GM21786 (cell line): ENCODE measurements around the gene RPTOR.
"Not testable (repeated sequence)": the region's sequence is repeated elsewhere in the genome, so short reads cannot be mapped to it uniquely, and the experiment has no call there.

Experiments
- ATAC-seq: cut with Tn5 transposase; IDR thresholded peaks from one replicate; pipeline ENCODE4 v1.9.1; 2021; ENCODE audit not compliant: unreplicated experiment

The RPTOR gene

GRCh38 chr17:80544655-80545498 is at the start of gene RPTOR:
TSS of gene RPTOR (plus strand) at chr17:80544838. CDS start at chr17:80545630, 792 bp downstream.
- no peak for ATAC-seq

GRCh38 chr17:80497726-80498241 is 46.9 kb upstream of the RPTOR start:
- no peak for ATAC-seq

DNA sequence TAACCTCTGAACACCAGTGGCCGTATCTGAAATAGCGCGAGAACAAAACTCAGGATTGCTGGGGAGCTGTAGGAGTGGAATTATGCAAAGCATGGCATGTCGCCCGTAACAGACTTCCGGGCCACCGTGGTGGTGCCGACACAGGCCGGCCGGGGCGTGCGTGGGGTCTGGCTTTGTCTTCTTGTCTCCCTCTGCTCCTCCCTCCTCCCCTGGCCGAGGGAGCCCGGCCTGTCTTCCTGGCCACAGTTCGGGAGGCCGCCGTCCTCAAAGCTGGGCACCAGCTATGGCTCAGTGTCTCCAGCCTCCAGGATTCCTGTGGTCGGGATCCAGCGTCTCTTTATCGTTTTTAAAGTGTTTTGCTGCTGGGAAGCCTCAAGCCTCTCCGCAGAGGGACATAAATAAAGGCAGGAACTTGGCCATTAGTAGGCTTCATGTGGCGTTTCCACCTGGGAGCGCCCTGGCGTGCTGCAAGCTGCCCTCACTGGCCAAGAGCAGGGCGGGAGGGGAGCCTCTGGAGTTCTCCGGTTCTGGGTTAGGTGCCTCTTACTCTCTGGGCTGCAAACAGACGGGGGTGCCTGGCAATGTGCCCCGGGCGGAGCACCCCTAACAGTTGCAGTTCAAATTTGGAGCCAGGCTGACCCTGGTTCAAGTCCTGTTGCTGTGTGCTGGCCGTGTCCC is 46.3 kb upstream of the RPTOR start:
- no peak for ATAC-seq

DNA sequence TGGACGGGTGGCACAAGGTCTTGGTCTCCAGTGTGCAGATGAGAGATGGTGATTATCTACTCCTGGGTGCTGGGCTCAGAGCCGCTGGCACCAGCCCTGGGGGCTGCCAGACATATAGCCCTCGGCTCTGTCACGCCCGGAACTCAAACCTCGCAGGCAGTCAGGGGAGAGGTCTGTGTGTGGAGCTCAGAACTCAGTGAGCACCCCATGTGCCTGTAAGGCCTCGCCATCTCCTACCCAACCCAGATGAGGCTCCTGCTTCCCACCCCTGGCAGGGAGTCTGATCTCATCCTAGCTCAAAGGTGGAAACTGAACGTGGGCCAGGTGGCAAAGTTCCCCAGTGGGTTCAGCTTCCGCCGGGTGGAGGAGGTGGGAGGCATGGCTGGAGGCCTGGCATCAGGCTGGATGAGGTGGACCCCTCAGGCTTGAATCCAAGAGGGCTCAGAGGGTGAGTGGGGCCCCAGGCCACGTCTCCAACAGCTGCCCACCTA is 45.7 kb upstream of the RPTOR start:
- no peak for ATAC-seq

GRCh38 chr17:80499560-80499959 is 45.1 kb upstream of the RPTOR start:
- ATAC-seq = no peak

DNA sequence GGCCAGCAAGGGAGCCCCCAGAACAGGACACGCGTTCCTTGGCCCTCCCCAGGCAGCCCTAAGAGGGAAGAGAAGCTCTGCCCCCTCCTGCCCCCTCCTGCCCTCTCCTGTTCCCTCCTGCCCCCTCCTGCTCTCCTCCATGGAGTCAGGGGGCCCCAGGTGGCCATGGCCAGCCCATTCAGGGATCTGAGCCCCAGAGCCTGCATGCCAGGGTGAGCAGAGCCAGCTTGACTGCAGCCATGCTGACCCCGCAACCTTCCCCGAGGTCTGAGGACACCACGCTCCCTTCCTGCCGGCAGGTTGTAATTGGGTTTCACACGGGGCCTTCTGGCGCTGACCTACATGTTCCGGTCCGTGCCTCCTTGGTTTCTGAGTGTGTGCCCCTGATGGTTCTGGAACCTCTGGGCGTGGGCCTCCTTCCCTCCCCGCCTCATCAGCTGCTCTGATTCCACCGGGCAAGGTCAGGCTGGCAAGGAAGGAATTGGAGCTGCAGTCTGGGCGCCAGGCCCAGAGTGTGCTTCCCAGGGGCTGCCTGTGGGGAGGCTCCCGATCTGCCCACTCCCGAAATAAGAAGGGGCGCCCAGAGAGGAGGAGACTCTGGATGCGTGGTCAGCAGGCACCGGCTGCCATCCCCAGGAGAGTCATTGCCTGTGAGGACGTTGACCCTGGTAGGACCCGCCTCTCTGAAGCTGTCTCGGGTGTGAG is 44.5 kb upstream of the RPTOR start:
- ATAC-seq = no peak

DNA sequence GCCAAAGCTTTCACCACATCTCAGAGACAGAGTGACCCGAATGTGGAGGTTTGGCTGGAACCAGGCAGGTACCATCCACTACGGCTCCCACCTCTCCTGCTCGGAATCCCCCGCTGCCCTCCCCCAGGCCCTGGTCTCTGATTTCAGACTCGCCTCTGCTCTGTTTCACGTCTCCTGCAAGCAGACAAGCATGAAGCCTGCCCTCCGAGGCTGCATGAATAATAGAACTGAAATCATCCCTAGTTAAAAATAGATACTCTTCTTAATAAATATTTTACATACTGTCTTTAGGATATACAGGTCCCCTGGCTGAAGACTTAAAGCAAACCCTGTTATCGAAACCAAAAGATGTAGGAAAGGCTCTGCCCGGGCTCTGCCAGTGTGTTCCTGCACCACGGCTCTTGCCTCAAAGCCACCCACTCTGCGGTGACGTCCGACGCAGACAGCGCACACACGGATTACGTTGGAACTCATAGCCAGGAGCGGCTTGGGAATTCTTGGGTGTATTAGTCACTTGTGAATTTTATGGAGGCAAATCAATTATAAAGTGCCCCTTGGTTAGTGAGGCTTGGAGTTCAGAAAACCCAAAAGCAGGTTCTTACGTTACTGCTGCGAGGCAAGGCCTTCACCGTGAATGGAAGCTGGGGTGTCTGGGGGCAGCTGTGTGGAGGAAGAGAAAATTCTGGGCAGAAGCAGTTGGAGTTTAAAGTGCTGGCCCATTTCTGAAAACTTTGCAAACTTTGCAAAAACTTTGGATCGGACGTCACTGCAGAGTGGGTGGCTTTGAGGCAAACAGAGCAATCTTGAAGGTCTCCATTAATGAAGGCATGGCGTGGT is 42.7 kb upstream of the RPTOR start:
- ATAC-seq = no peak

- ATAC-seq = no peak
Measured at GRCh38 chr17:80502578-80502877, 42.1 kb upstream of the RPTOR start.

- ATAC-seq = no peak
Measured at GRCh38 chr17:80503031-80503430, 41.6 kb upstream of the RPTOR start.

- ATAC-seq = no peak
Measured at GRCh38 chr17:80503921-80504320, 40.7 kb upstream of the RPTOR start.

GRCh38 chr17:80504686-80505413 is 39.8 kb upstream of the RPTOR start:
- ATAC-seq = no peak

DNA sequence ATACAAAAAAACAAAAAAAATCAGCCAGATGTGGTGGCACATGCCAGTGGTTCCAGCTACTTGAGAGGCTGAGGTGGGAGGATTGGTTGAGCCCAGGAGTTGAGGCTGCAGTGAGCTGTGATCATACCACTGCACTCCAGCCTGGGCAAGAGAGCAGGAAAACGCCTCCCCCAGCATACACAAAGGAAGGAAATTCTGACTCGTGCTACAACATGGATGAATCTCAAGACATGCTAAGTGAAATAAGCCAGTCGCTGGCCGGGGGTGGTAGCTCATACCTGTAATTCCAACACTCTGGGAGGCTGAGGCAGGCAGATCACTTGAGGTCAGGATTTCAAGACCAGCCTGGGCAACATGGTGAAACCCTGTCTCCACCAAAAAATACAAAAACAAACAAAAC is 37.5 kb upstream of the RPTOR start:
- not testable (repeated sequence) for ATAC-seq

GRCh38 chr17:80507965-80508364 is 36.7 kb upstream of the RPTOR start:
- no peak for ATAC-seq

DNA sequence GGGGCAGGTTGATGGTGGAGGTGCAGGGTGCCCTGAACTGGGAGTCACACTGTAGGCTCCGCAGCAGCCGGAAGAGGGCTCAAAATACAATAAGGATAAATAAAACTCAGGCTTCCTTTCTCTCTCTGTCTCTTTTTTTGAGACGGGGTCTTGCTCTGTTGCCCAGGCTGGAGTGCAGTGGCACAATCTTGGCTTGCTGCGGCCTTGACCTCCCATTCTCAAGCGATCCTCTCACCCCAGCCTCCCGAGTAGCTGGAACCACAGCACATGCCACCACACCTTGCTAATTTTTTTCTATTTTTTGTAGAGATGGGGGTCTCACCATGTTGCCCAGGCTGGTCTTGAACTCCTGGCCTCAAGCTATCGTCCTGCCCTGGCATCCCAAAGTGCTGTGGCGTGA is 35.3 kb upstream of the RPTOR start:
- ATAC-seq = no peak

- ATAC-seq = no peak
Measured at GRCh38 chr17:80510132-80510531, 34.5 kb upstream of the RPTOR start.

DNA sequence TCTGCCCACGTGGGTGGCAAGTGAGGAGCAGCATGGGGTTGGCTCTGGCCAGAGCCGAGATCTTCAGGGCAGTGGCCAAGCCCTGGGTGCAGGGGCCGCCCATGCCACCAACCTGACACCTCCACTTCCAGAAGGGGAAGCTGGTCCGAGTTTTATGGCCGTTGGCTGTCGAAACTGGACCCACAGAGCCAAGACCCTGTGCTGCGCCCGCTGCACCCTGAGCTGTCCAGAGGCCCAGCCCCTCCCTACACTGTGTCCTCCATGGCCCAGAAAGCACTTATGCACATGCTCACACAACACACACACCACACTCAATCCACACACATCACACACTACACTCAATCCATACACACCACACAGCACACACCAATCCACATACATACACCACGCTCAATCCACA is 33.9 kb upstream of the RPTOR start:
- no peak for ATAC-seq

- ATAC-seq = no peak
Measured at GRCh38 chr17:80511222-80512180, 33.1 kb upstream of the RPTOR start.

- ATAC-seq = no peak
Measured at GRCh38 chr17:80512233-80512632, 32.4 kb upstream of the RPTOR start.

DNA sequence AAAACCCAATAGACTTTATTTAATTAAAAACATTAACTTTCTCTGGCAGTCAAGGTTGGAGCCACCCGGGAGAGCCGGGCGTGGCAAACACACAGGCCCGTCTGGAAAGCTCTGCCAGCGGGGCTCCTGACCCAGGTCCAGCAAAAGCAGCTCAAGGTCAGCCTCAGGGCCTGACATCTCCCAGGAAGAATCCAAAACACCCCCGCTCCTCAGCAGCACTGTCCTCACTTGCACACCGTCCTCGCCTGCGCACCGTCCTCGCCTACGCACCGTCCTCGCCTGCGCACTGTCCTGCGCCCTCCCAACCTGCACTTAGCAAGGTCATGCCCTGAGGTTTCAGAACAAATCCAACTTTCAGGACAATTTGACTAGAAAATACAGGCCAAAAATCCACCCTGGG is 31.4 kb upstream of the RPTOR start:
- ATAC-seq = no peak
